Endodermal cell (in vitro differentiated cells): ENCODE measurements around the gene NT5C. TPM values are rescaled to one million over a fixed set of nuclear protein-coding genes. Genes with fewer than 3 reads are reported as not detected.

Experiments
- DNase-seq: peaks from one replicate; pipeline ENCODE4 v3.0.0-alpha.2; 2017
- H3K27ac ChIP-seq: 2 replicates; pipeline ENCODE4 v1.5.1; 2013; ENCODE audit warnings: mild to moderate bottlenecking, low read depth, low read length, moderate library complexity
- H3K27me3 ChIP-seq: 2 replicates; pipeline ENCODE4 v1.6.1; 2013; ENCODE audit warnings: mild to moderate bottlenecking, low read length, moderate library complexity; ENCODE audit not compliant: insufficient read depth, control insufficient read depth, poor library complexity, severe bottlenecking
- H3K36me3 ChIP-seq: 2 replicates; pipeline ENCODE4 v1.7.0; 2013; ENCODE audit warnings: mild to moderate bottlenecking, low read length, moderate library complexity; ENCODE audit not compliant: control insufficient read depth, insufficient read depth
- H3K4me1 ChIP-seq: one replicate; pipeline ENCODE4 v1.7.0; 2013; ENCODE audit warnings: low read length; ENCODE audit not compliant: control insufficient read depth, insufficient read depth
- H3K4me3 ChIP-seq: 2 replicates; pipeline ENCODE4 v1.5.1; 2013; ENCODE audit warnings: mild to moderate bottlenecking, low read length, moderate library complexity
- H3K9ac ChIP-seq: 2 replicates; pipeline ENCODE4 v1.6.1; 2013; ENCODE audit warnings: mild to moderate bottlenecking, low read length, moderate library complexity; ENCODE audit not compliant: poor library complexity, severe bottlenecking; ENCODE audit errors: extremely low read depth
- H3K9me3 ChIP-seq: 2 replicates; pipeline ENCODE4 v1.6.1; 2013; ENCODE audit warnings: mild to moderate bottlenecking, low read length, moderate library complexity; ENCODE audit not compliant: control insufficient read depth
- H3K27ac Mint-ChIP-seq: 2 replicates; pipeline ENCODE4 v1.8.0; 2020; ENCODE audit warnings: mixed read lengths
- H3K27me3 Mint-ChIP-seq: 2 replicates; pipeline ENCODE4 v1.8.0; 2021; ENCODE audit warnings: mild to moderate bottlenecking, mixed read lengths; ENCODE audit not compliant: insufficient read depth
- H3K36me3 Mint-ChIP-seq: 2 replicates; pipeline ENCODE4 v1.8.0; 2020; ENCODE audit warnings: low read depth, mixed read lengths
- H3K4me1 Mint-ChIP-seq: 2 replicates; pipeline ENCODE4 v1.8.0; 2020; ENCODE audit warnings: mixed read lengths
- H3K4me3 Mint-ChIP-seq: 2 replicates; pipeline ENCODE4 v1.8.0; 2020; ENCODE audit warnings: mild to moderate bottlenecking, moderate library complexity, mixed read lengths
- H3K9me3 Mint-ChIP-seq: 2 replicates; pipeline ENCODE4 v1.8.0; 2020; ENCODE audit warnings: mild to moderate bottlenecking, mixed read lengths
- WGBS, 2 experiments: methylation state at CpG; one replicate each; pipeline versions ENCODE4 v1.1.5 to v1.1.7; 2013; ENCODE audit warnings: missing lambda C conversion rate in 2 of 2, mixed read lengths in 1 of 2; ENCODE audit not compliant: insufficient coverage in 1 of 2, insufficient read length in 1 of 2; 5-methylcytosine and 5-hydroxymethylcytosine counted together
- total RNA-seq, 2 donors: library from RNA; stranded (reverse); fragmentation: NEBNext Ultra II Directional in 1 of 2; extraction: Animal tissue kit (Norgen Biotek cat#: 25700) in 1 of 2; gene quantifications; 2 replicates in 1 of 2; 3 replicates in 1 of 2; pipeline ENCODE4 v1.2.1, GENCODE V29; 2021
- TF ChIP-seq, protein P1 (sequence below): fragments of 200-600 bp; sonication (generic); conservative IDR thresholded peaks from 2 replicates; pipeline ENCODE4 v1.5.0; 2021; ENCODE audit warnings: antibody characterized with exemption, mild to moderate bottlenecking

NT5C gene
- total RNA-seq, 2 donors from 2014 or later = 69.1 to 80.3 TPM

DNA sequence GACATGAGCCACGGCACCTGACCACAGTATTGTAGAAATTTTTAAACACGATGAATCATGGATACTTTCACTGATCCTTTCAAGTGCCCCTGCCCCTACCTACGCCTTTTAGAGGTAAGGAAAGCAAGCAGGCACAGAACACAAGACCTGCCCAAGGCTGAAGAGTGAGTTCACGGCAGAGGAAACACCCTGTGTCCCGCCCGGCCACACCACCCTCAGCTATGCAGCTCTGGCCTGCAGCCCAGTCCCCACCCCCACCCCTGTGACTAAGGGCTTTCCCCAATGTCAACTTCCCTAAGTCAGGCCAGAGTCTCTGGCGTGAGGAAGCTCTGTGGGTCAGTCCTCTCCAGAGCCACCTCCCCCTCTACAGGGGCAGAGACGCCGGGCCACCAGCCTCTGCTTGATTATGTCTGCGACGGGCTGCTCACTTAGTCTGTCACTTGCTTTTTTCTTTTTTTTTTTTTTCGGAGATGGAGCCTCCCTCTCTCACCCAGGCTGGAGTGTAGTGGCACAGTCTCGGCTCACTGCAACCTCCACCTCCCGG, 35.4 kb downstream of the NT5C start:
- peaks cover 51% of the 10 kb centered on the region for H3K36me3 Mint-ChIP-seq
- H3K4me3 ChIP-seq = no peak overlapping the region
- peak; percentile 83 for DNase-seq
- H3K36me3 ChIP-seq = peaks cover 26% of the 10 kb centered on the region
- H3K27ac ChIP-seq = no peak overlapping the region
- no peaks in the 10 kb centered on the region for H3K27me3 Mint-ChIP-seq
- no peak overlapping the region for H3K9ac ChIP-seq
- no peaks in the 10 kb centered on the region for H3K9me3 Mint-ChIP-seq
- H3K4me1 Mint-ChIP-seq = peaks cover 30% of the 10 kb centered on the region
- WGBS, 2 experiments = 85 to 95% methylated on average over 11 to 14 of the region's 14 CpGs
- TF ChIP-seq, protein P1, sequence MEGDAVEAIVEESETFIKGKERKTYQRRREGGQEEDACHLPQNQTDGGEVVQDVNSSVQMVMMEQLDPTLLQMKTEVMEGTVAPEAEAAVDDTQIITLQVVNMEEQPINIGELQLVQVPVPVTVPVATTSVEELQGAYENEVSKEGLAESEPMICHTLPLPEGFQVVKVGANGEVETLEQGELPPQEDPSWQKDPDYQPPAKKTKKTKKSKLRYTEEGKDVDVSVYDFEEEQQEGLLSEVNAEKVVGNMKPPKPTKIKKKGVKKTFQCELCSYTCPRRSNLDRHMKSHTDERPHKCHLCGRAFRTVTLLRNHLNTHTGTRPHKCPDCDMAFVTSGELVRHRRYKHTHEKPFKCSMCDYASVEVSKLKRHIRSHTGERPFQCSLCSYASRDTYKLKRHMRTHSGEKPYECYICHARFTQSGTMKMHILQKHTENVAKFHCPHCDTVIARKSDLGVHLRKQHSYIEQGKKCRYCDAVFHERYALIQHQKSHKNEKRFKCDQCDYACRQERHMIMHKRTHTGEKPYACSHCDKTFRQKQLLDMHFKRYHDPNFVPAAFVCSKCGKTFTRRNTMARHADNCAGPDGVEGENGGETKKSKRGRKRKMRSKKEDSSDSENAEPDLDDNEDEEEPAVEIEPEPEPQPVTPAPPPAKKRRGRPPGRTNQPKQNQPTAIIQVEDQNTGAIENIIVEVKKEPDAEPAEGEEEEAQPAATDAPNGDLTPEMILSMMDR = no peak
- H3K9me3 ChIP-seq = no peaks in the 10 kb centered on the region
- H3K4me1 ChIP-seq = peaks cover 6% of the 10 kb centered on the region
- H3K4me3 Mint-ChIP-seq = no peak overlapping the region
- peak overlapping the region; percentile 41 for H3K27ac Mint-ChIP-seq
- no peaks in the 10 kb centered on the region for H3K27me3 ChIP-seq

- H3K4me1 ChIP-seq = peaks cover 7% of the 10 kb centered on the region
- Mint-ChIP-seq H3K36me3 (peaks cover 43% of the 10 kb centered on the region), H3K27me3 (no peaks in the 10 kb centered on the region), H3K27ac (no peak overlapping the region), H3K4me3 (no peak overlapping the region), H3K9me3 (no peaks in the 10 kb centered on the region), H3K4me1 (peaks cover 38% of the 10 kb centered on the region)
- no peaks in the 10 kb centered on the region for H3K9me3 ChIP-seq
- no peaks in the 10 kb centered on the region for H3K27me3 ChIP-seq
- H3K9ac ChIP-seq = no peak overlapping the region
- TF ChIP-seq, protein P1 = no peak
- WGBS, 2 experiments = 81 to 88% methylated on average over 12 to 16 of the region's 16 CpGs
- no peak overlapping the region for H3K4me3 ChIP-seq
- peak; percentile 61 for DNase-seq
- H3K27ac ChIP-seq = no peak overlapping the region
- peaks cover 18% of the 10 kb centered on the region for H3K36me3 ChIP-seq
Measured at GRCh38 chr17:75094871-75095399, 36.6 kb downstream of the NT5C start.

GRCh38 chr17:75093548-75094158, 37.9 kb downstream of the NT5C start:
- H3K9me3 Mint-ChIP-seq = no peaks in the 10 kb centered on the region
- H3K27me3 Mint-ChIP-seq = no peaks in the 10 kb centered on the region
- no peak overlapping the region for H3K27ac Mint-ChIP-seq
- 95 to 99% methylated on average over 11 to 18 of the region's 18 CpGs for WGBS, 2 experiments
- no peak overlapping the region for H3K4me3 ChIP-seq
- no peak overlapping the region for H3K27ac ChIP-seq
- peaks cover 15% of the 10 kb centered on the region for H3K36me3 ChIP-seq
- peaks cover 3% of the 10 kb centered on the region for H3K4me1 ChIP-seq
- no peak for DNase-seq
- no peaks in the 10 kb centered on the region for H3K9me3 ChIP-seq
- H3K36me3 Mint-ChIP-seq = peaks cover 35% of the 10 kb centered on the region
- peaks cover 43% of the 10 kb centered on the region for H3K4me1 Mint-ChIP-seq
- no peak overlapping the region for H3K9ac ChIP-seq
- H3K4me3 Mint-ChIP-seq = no peak overlapping the region
- TF ChIP-seq, protein P1 = no peak
- H3K27me3 ChIP-seq = no peaks in the 10 kb centered on the region
